ENCODE results near the gene RBMY1D.
"Not testable (repeated sequence)": the region's sequence is repeated elsewhere in the genome, so short reads cannot be mapped to it uniquely, and the experiment has no call there.

RBMY1D gene

GRCh38 chrY:21894426-21894825 is at the start of gene RBMY1D:
Gene RBMY1D (minus strand): TSS chrY:21894526. CDS start chrY:21892513, 2,013 bp downstream.
- DNase-seq (ENCODE audit: low read depth in 2 of 2), result not testable (repeated sequence)

GRCh38 chrY:21917932-21918331 is 23.6 kb upstream of the RBMY1D start, which contains the start of gene RBMY1E:
Gene RBMY1E (minus strand): TSS chrY:21918032. CDS start chrY:21916054, 1,978 bp downstream.
- DNase-seq (ENCODE audit: low read depth in 2 of 2), result not testable (repeated sequence)

DNA sequence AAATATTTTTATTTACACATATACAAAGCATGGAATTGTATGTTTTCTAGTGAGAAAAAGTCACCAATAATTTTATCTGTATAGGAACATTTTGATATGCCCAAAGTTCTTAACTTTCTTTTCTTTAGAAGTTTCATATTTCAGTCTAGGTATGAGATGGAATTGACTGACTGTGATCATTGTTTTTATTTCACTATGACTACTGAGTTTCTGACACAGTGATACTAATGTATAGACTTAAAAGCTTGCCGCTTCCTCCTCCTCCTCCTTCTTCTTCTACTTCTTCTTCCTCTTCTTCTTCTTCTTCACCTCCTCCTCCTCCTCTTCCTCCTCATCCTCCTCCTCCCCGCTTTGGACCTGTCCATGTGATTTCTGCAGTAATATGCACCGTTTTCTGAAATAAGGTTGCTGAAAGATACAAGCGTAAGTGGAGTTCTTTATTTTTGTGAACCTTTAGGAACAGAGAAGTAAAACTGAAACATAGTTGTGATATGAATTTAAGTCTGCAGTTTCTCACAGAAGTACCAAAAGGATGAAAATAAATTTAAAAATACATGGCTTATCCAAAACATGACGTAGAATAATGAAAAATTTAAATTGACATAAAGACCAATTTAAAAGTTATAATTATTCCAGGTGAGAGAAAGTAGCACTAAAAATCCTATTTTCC is 24.8 kb downstream of the RBMY1D start:
- DNase-seq (ENCODE audit: low read depth in 2 of 2), result not testable (repeated sequence)

DNA sequence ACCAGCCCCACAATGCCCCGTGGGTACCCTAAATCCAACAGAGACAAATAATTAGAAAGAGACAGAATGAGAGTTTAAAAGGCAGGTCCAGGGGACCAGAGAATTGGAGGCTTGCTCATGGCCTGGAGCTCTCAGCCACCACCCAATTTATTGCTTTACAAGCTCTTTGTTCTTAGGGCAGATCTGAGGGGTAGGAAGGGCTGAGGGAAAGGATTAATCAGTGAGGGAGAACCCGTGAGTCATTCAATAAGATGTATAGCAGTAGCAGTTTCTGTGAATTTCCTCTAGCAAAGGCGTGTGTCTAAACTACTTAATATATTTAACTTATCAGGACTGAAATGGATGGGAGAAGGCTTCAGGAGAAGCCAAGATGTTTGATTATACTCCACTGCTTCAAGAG is 48.8 kb downstream of the RBMY1D start:
- DNase-seq (ENCODE audit: low read depth in 2 of 2), result no peak

GRCh38 chrY:21842090-21842489 is 52.2 kb downstream of the RBMY1D start:
- no peak for DNase-seq (ENCODE audit: low read depth in 2 of 2)

DNA sequence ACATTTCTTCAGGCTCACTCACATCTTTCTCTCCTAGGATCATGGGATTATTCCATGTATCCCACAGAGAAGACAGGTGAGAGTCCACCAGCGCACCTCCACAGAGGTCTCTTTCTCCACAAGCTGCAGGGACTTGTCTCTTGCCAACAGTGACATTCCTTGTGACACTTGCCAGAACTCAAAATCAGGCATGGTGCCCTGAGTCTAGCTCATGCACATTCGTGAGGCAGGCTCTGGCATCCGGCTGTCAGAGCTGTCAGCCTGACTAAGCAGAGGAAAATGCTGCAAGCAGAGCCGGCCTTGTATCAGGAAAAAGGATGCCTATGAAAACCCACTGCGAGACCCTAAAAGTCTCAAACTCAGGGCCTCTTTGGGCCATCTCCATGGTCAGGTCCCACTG is 54.8 kb downstream of the RBMY1D start:
- no peak for DNase-seq (ENCODE audit: low read depth in 2 of 2)

DNA sequence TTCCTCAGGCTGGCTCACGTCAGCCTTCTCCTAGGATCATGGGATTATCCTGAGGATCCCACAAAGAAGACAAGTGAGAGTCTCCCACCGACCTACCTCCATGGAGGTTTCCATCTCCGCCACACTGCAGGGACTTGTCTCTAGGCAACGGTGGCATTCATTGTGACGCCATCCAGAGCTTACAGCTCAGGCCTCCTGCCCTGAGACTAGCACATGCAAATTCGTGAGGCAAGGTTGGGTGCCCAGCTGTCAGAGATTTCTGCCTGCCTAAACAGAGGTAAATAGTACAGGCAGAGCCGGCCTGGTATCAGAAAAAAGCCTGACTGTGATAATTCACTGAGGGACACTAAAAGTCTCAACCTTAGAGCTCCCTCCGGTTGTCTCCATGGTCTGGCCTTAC is 58.0 kb downstream of the RBMY1D start:
- DNase-seq (ENCODE audit: low read depth in 2 of 2), result no peak

DNA sequence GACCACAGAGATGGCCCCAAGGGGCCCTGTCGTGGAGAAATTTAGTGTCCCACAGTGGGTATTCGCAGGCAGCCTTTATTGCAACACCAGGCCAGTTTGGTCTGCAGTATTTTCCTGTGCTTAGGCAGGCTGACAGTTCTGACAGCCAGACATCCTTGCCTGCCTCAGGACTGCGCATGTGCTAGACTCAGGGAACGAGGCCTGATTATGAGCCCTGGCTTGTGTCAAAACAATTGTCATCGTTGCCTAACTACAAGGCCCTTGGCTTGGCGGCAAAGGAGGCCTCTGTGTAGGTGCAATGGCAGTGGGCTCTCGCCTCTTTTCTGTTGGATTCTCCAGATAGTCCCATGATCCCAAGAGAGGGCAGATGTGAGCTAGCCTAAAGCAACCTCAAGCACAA is 59.3 kb downstream of the RBMY1D start:
- DNase-seq (ENCODE audit: low read depth in 2 of 2), result no peak

All from stimulated activated CD4-positive, alpha-beta T cell treated with anti-CD3 and anti-CD28 coated beads, Interleukin-12 subunit alpha, Interleukin-12 subunit beta, amount 100 ng/mL, for 24 hours (primary cell).